PC-3 (cell line): ENCODE measurements around the gene VKORC1L1.

Experiments
- CTCF ChIP-seq: fragments of 300-600 bp; sonication (generic); conservative IDR thresholded peaks from 2 replicates; pipeline ENCODE4 v1.5.1; 2017; ENCODE audit warnings: antibody characterized with exemption, low read depth, mild to moderate bottlenecking, low read length
- EZH2 ChIP-seq: fragments of 300-600 bp; sonication (generic); IDR thresholded peaks from one replicate; pipeline ENCODE4 v1.6.1; 2017; ENCODE audit warnings: antibody characterized with exemption, mild to moderate bottlenecking, low read length; ENCODE audit not compliant: unreplicated experiment
- EZH2phosphoT487 ChIP-seq: fragments of 300-600 bp; sonication (generic); IDR thresholded peaks from 2 replicates; pipeline ENCODE4 v1.6.1; 2018; ENCODE audit warnings: mild to moderate bottlenecking, antibody characterized with exemption, low read length, borderline replicate concordance

- TF ChIP-seq CTCF (no peak), EZH2phosphoT487 (no peak), EZH2 (no peak)
These were observed 37.4 kb downstream of the VKORC1L1 start for GRCh38 chr7:65910237-65910636.
